ENCODE results near the gene DNAH3. TPM values are rescaled to one million over a fixed set of nuclear protein-coding genes. Genes with fewer than 3 reads are reported as not detected.

DNAH3 gene
- total RNA-seq, 4 donors from 2014 or later, result 0.72 to 1.8 (median 1.4) TPM

GRCh38 chr16:21028728-21029127, 121.9 kb downstream of the DNAH3 start:
- 40 to 46% methylated on average over 4 of the region's 4 CpGs for WGBS, 2 donors
- no peak for DNase-seq (ENCODE audit: low spot score in 2 of 2)
- no peak overlapping the region for H3K4me3 ChIP-seq (ENCODE audit: low read depth, poor library complexity, severe bottlenecking)
- TF ChIP-seq CTCF (IDR thresholded peaks at IDR 0.05), result no peak
- TF ChIP-seq POLR2A (IDR thresholded peaks at IDR 0.05), result no peak
- intact Hi-C loops (cut with DNase I; ENCODE audit: low total_unique reads), result no loop called here

DNA sequence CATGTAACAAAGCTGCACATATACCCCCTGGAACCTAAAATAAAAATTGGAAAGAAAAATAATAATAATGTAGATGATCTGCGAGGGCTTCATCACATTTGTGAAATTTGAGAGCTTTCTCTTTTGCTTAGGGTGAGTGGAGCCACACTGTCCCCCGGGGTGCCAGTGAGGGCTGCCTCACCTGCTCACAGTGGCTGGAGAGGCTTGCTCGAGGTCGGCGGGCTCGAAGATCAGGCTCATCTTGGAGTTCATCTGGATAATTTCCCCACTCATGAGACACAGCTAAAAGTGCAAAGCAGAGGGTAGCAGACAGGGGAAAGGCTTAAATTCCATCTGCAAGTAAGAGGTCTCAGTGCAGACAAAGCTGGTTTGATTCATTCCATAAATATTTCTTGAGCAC, 123.8 kb downstream of the DNAH3 start:
- TF ChIP-seq CTCF (IDR thresholded peaks at IDR 0.05) (no peak), POLR2A (IDR thresholded peaks at IDR 0.05) (no peak)
- intact Hi-C loops (cut with DNase I; ENCODE audit: low total_unique reads), result no loop called here
- DNase-seq (ENCODE audit: low spot score in 2 of 2), result peak in 1 of 2 donors; percentile 68
- no peak overlapping the region for H3K4me3 ChIP-seq (ENCODE audit: low read depth, poor library complexity, severe bottlenecking)
- WGBS, 2 donors, result 90 to 93% methylated on average over 6 of the region's 6 CpGs

DNA sequence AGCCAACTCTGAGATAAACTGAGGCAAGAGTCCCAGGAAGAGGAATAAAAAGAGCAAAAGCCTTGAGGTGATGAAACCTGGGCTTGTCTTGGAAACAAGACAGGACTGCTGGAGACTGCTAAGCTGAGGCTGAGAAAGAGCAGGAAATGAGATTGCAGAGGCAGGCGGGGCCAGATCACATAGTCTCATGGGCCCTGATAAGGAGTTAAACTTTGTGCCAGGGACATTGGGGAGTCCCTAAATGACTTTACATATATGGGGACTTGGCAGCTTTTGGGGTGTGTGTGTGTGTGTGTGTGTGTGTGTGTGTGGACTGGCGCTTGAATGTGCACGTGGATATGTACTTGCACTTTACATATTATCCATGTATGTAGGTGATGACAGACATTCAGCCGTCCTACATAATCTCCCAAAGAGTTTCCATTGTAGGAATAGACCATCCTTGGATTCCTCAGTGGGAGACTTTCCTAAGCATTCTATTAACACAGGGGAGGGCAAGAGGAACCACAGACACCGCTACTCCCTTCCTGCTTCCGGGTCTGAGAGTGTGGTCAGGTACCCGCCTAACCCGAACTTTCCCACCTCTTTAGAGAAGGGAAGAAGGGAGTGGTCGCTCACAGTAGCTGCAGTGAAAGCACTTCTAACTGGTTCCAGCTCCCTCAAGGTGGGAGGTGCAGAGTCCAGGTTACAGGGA, 127.0 kb downstream of the DNAH3 start:
- WGBS, 2 donors, result 67 to 69% methylated on average over 9 of the region's 9 CpGs
- intact Hi-C loops (cut with DNase I; ENCODE audit: low total_unique reads), result no loop called here
- peak in 1 of 2 donors; percentile 65 for DNase-seq (ENCODE audit: low spot score in 2 of 2)
- no peak overlapping the region for H3K4me3 ChIP-seq (ENCODE audit: low read depth, poor library complexity, severe bottlenecking)
- no peak for TF ChIP-seq POLR2A (IDR thresholded peaks at IDR 0.05)
- TF ChIP-seq CTCF (IDR thresholded peaks at IDR 0.05), result no peak

- DNase-seq (ENCODE audit: low spot score in 2 of 2), result peak in 1 of 2 donors; percentile 5
- no peak overlapping the region for H3K4me3 ChIP-seq (ENCODE audit: low read depth, poor library complexity, severe bottlenecking)
- TF ChIP-seq CTCF (IDR thresholded peaks at IDR 0.05) (no peak), POLR2A (IDR thresholded peaks at IDR 0.05) (no peak)
- intact Hi-C loops (cut with DNase I; ENCODE audit: low total_unique reads), result no loop called here
- 83 to 96% methylated on average over 1 of the region's 1 CpG for WGBS, 2 donors
Observed at GRCh38 chr16:21021316-21021715, 129.3 kb downstream of the DNAH3 start.

DNA sequence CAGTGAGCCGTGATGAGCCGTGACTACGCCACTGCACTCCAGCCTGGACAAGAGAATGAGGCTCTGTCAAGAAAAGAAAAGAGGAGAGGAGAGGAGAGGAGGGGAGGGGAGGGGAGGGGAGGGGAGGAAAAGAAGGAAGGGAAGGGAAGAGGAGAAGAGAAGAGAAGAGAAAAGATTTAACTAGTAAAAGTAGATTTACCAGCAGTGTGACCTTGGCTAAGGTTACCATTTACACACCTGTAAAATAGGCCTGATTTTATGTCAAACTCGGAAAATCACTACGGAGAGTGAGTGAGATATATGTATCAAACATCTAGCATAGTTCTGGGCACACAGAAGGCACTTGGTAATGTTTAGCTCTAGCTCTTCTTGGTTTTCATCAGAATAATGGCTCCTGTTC, 140.8 kb downstream of the DNAH3 start:
- TF ChIP-seq POLR2A (IDR thresholded peaks at IDR 0.05), result no peak
- no peak for TF ChIP-seq CTCF (IDR thresholded peaks at IDR 0.05)
- no peak for DNase-seq (ENCODE audit: low spot score in 2 of 2)
- H3K4me3 ChIP-seq (ENCODE audit: low read depth, poor library complexity, severe bottlenecking), result no peak overlapping the region
- intact Hi-C loops (cut with DNase I; ENCODE audit: low total_unique reads), result no loop called here
- WGBS, 2 donors, result 83% methylated on average over 5 of the region's 5 CpGs

- TF ChIP-seq POLR2A (IDR thresholded peaks at IDR 0.05) (no peak), CTCF (IDR thresholded peaks at IDR 0.05) (no peak)
- intact Hi-C loops (cut with DNase I; ENCODE audit: low total_unique reads), result no loop called here
- H3K4me3 ChIP-seq (ENCODE audit: low read depth, poor library complexity, severe bottlenecking), result no peak overlapping the region
- 71 to 75% methylated on average over 1 of the region's 1 CpG for WGBS, 2 donors
- DNase-seq (ENCODE audit: low spot score in 2 of 2), result no peak
Observed at GRCh38 chr16:21005008-21005407, 145.6 kb downstream of the DNAH3 start.
